ENCODE data around the gene NIN. TPM values are rescaled to one million over a fixed set of nuclear protein-coding genes. Genes with fewer than 3 reads are reported as not detected.

NIN gene
- total RNA-seq, 1 donor from 2014 or later: 21.0 TPM

- no peak overlapping the region for H3K4me3 Mint-ChIP-seq (ENCODE audit: low read depth)
- H3K9me3 Mint-ChIP-seq (ENCODE audit: low read depth): no peaks in the 10 kb centered on the region
- peaks cover 36% of the 10 kb centered on the region for H3K27me3 Mint-ChIP-seq
- H3K36me3 Mint-ChIP-seq (ENCODE audit: insufficient read depth): no peaks in the 10 kb centered on the region
- H3K27ac Mint-ChIP-seq: no peak overlapping the region
- DNase-seq (ENCODE audit: low spot score, unreplicated experiment): no peak
- TF ChIP-seq, protein P1, sequence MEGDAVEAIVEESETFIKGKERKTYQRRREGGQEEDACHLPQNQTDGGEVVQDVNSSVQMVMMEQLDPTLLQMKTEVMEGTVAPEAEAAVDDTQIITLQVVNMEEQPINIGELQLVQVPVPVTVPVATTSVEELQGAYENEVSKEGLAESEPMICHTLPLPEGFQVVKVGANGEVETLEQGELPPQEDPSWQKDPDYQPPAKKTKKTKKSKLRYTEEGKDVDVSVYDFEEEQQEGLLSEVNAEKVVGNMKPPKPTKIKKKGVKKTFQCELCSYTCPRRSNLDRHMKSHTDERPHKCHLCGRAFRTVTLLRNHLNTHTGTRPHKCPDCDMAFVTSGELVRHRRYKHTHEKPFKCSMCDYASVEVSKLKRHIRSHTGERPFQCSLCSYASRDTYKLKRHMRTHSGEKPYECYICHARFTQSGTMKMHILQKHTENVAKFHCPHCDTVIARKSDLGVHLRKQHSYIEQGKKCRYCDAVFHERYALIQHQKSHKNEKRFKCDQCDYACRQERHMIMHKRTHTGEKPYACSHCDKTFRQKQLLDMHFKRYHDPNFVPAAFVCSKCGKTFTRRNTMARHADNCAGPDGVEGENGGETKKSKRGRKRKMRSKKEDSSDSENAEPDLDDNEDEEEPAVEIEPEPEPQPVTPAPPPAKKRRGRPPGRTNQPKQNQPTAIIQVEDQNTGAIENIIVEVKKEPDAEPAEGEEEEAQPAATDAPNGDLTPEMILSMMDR (IDR thresholded peaks at IDR 0.05; ENCODE audit: unreplicated experiment): no peak
- peaks cover 14% of the 10 kb centered on the region for H3K4me1 Mint-ChIP-seq (ENCODE audit: low read depth)
These were observed 31.1 kb upstream of the NIN start for GRCh38 chr14:50862036-50862570.

DNA sequence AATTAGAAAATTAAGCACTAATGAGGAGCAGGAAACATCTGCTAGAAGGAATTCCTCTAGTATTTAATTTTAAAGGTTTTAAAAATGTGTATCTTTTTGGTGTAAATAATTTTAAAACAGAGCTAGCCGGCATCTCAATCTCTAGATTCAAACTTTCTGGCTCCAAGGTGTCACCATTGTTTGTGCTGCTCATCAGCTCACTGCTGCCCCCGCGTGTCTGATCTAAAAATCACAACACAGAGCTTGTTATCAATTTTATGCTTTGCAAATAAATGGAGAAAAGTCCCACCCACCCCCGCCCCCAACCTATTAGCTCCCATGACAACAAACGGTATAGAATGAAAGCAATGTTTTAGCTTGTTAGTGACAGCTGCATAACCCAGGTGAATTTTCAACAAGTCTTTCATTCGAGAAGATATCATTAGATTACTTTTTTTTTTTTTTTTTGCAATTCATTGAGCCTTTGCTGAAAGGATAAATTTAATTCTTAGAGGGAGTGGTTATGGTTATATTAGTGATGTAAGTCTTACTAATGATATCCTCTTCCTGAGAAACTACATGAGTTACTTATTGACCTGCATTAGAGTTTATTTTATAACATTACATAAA, 29.6 kb upstream of the NIN start:
- peak; percentile 74 for DNase-seq (ENCODE audit: low spot score, unreplicated experiment)
- TF ChIP-seq, protein P1 (IDR thresholded peaks at IDR 0.05; ENCODE audit: unreplicated experiment): peak; percentile 75
- Mint-ChIP-seq H3K27ac (no peak overlapping the region), H3K36me3 (ENCODE audit: insufficient read depth) (no peaks in the 10 kb centered on the region), H3K27me3 (peaks cover 40% of the 10 kb centered on the region), H3K4me3 (ENCODE audit: low read depth) (peak overlapping the region; percentile 26), H3K9me3 (ENCODE audit: low read depth) (no peaks in the 10 kb centered on the region), H3K4me1 (ENCODE audit: low read depth) (peaks cover 13% of the 10 kb centered on the region)

- H3K27ac Mint-ChIP-seq: no peak overlapping the region
- H3K27me3 Mint-ChIP-seq: peaks cover 43% of the 10 kb centered on the region
- H3K4me1 Mint-ChIP-seq (ENCODE audit: low read depth): peaks cover 13% of the 10 kb centered on the region
- H3K9me3 Mint-ChIP-seq (ENCODE audit: low read depth): no peaks in the 10 kb centered on the region
- no peaks in the 10 kb centered on the region for H3K36me3 Mint-ChIP-seq (ENCODE audit: insufficient read depth)
- no peak for DNase-seq (ENCODE audit: low spot score, unreplicated experiment)
- H3K4me3 Mint-ChIP-seq (ENCODE audit: low read depth): no peak overlapping the region
- TF ChIP-seq, protein P1 (IDR thresholded peaks at IDR 0.05; ENCODE audit: unreplicated experiment): no peak
These were observed 28.3 kb upstream of the NIN start for GRCh38 chr14:50859296-50859624.

- DNase-seq (ENCODE audit: low spot score, unreplicated experiment): no peak
- Mint-ChIP-seq H3K9me3 (ENCODE audit: low read depth) (no peaks in the 10 kb centered on the region), H3K27me3 (peaks cover 30% of the 10 kb centered on the region), H3K27ac (no peak overlapping the region), H3K4me1 (ENCODE audit: low read depth) (peaks cover 13% of the 10 kb centered on the region), H3K36me3 (ENCODE audit: insufficient read depth) (no peaks in the 10 kb centered on the region), H3K4me3 (ENCODE audit: low read depth) (no peak overlapping the region)
- TF ChIP-seq, protein P1 (IDR thresholded peaks at IDR 0.05; ENCODE audit: unreplicated experiment): no peak
These were observed 25.7 kb upstream of the NIN start for GRCh38 chr14:50856660-50857059.

DNA sequence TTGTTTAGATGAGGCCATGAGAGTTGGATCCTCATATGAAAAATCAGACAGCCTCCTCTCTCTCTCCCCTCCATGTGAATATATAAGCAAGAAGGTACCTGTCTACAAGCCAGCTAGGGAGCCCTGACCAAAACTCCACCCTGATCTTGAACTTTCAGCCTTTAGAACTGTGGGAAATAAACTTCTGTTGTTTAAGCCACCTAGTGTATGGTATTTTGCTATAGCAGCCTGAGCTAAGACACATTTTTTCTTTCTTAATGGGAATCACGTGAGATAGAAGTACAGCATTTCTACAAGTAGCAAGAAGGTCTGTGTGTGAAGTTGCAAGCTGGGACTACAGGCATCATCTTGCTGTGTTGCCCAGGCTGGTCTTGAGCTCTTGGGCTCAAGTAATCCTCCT, 24.6 kb upstream of the NIN start:
- peaks cover 28% of the 10 kb centered on the region for H3K27me3 Mint-ChIP-seq
- H3K36me3 Mint-ChIP-seq (ENCODE audit: insufficient read depth): no peaks in the 10 kb centered on the region
- TF ChIP-seq, protein P1 (IDR thresholded peaks at IDR 0.05; ENCODE audit: unreplicated experiment): no peak

More for the DNA sequence above, 24.6 kb upstream of the NIN start:
- no peaks in the 10 kb centered on the region for H3K9me3 Mint-ChIP-seq (ENCODE audit: low read depth)
- H3K4me1 Mint-ChIP-seq (ENCODE audit: low read depth): peaks cover 9% of the 10 kb centered on the region
- DNase-seq (ENCODE audit: low spot score, unreplicated experiment): no peak
- H3K27ac Mint-ChIP-seq: no peak overlapping the region
- no peak overlapping the region for H3K4me3 Mint-ChIP-seq (ENCODE audit: low read depth)

Measured in progenitor cell of endocrine pancreas (in vitro differentiated cells).